IPS-20b (cell line): ENCODE data around the gene CTTN.

ENCODE experiments used
- H3K27ac ChIP-seq: one replicate; pipeline ENCODE4 v1.5.1; 2013; ENCODE audit warnings: low read length
- H3K27me3 ChIP-seq: 2 replicates; pipeline ENCODE4 v1.6.1; 2013; ENCODE audit warnings: mild to moderate bottlenecking, low read length, inconsistent platforms; ENCODE audit not compliant: insufficient read depth
- H3K36me3 ChIP-seq: 2 replicates; pipeline ENCODE4 v1.6.1; 2013; ENCODE audit warnings: low read depth, mild to moderate bottlenecking, inconsistent platforms, low read length, moderate library complexity; ENCODE audit not compliant: insufficient read depth
- H3K4me1 ChIP-seq: 2 replicates; pipeline ENCODE4 v1.6.1; 2013; ENCODE audit warnings: mild to moderate bottlenecking, control low read depth, inconsistent platforms, low read length, moderate library complexity; ENCODE audit not compliant: insufficient read depth
- H3K4me3 ChIP-seq: 2 replicates; pipeline ENCODE4 v1.5.1; 2013; ENCODE audit warnings: mild to moderate bottlenecking, low read length, inconsistent platforms
- H3K9ac ChIP-seq: 2 replicates; pipeline ENCODE4 v1.6.1; 2013; ENCODE audit warnings: low read depth, mild to moderate bottlenecking, inconsistent platforms, low read length, moderate library complexity
- H3K9me3 ChIP-seq: 2 replicates; pipeline ENCODE4 v1.6.1; 2013; ENCODE audit warnings: mild to moderate bottlenecking, low read depth, low read length, inconsistent platforms; ENCODE audit not compliant: insufficient read depth

The CTTN gene

GRCh38 chr11:70486026-70486415 lies 87.7 kb downstream of the CTTN start:
- Histone ChIP-seq H3K4me1 (no peaks in the 10 kb centered on the region), H3K36me3 (peaks cover 22% of the 10 kb centered on the region; the same call in 1 of the 2 replicates), H3K4me3 (no peak overlapping the region), H3K9me3 (peaks cover 6% of the 10 kb centered on the region; the same call in 1 of the 2 replicates), H3K27ac (no peak overlapping the region), H3K9ac (no peak overlapping the region), H3K27me3 (no peaks in the 10 kb centered on the region)
